Astrocyte (in vitro differentiated cells and primary cell): ENCODE results near the gene LRP1B. TPM values are rescaled to one million over a fixed set of nuclear protein-coding genes. Genes with fewer than 3 reads are reported as not detected.

Source experiments
- DNase-seq: peaks from one replicate; pipeline ENCODE4 v3.0.0-alpha.2; 2010; ENCODE audit warnings: low read depth
- FAIRE-seq: peaks from 2 replicates; lab custom pipeline; 2011; peaks lifted over from hg19 to GRCh38; lab: Jason Lieb, UNC
- H2AFZ ChIP-seq: 2 replicates; pipeline ENCODE4 v1.6.0; 2012; ENCODE audit warnings: low read depth, low read length, inconsistent platforms
- H3K27ac ChIP-seq: 2 replicates; pipeline ENCODE4 v1.5.1; 2011; ENCODE audit warnings: low read depth, low read length, inconsistent platforms
- H3K27me3 ChIP-seq: 2 replicates; pipeline ENCODE4 v1.6.0; 2011; ENCODE audit warnings: low read length, inconsistent platforms; ENCODE audit not compliant: insufficient read depth
- H3K36me3 ChIP-seq: 2 replicates; pipeline ENCODE4 v1.5.1; 2011; ENCODE audit warnings: low read length, inconsistent platforms; ENCODE audit not compliant: insufficient read depth
- H3K4me1 ChIP-seq: 2 replicates; pipeline ENCODE4 v1.5.1; 2011; ENCODE audit warnings: low read length, inconsistent platforms; ENCODE audit not compliant: insufficient read depth
- H3K4me2 ChIP-seq: 2 replicates; pipeline ENCODE4 v1.6.0; 2012; ENCODE audit warnings: low read length, inconsistent platforms
- H3K4me3 ChIP-seq: 2 replicates; pipeline ENCODE4 v1.5.1; 2011; ENCODE audit warnings: low read depth, mild to moderate bottlenecking, low read length, inconsistent platforms; ENCODE audit not compliant: insufficient read depth
- H3K79me2 ChIP-seq: 2 replicates; pipeline ENCODE4 v1.6.0; 2012; ENCODE audit warnings: mild to moderate bottlenecking, low read length, inconsistent platforms; ENCODE audit not compliant: insufficient read depth
- H3K9ac ChIP-seq: 2 replicates; pipeline ENCODE4 v1.6.0; 2012; ENCODE audit warnings: mild to moderate bottlenecking, low read length, inconsistent platforms
- H3K9me3 ChIP-seq: 2 replicates; pipeline ENCODE4 v1.5.1; 2012; ENCODE audit warnings: low read depth, mild to moderate bottlenecking, low read length, inconsistent platforms; ENCODE audit not compliant: insufficient read depth
- H4K20me1 ChIP-seq: 2 replicates; pipeline ENCODE4 v1.6.0; 2012; ENCODE audit warnings: low read length, inconsistent platforms; ENCODE audit not compliant: insufficient read depth
- H3K27ac Mint-ChIP-seq: one replicate; pipeline ENCODE4 v1.8.0; 2021; ENCODE audit warnings: mild to moderate bottlenecking, mixed read lengths; ENCODE audit not compliant: unreplicated experiment
- H3K27me3 Mint-ChIP-seq: one replicate; pipeline ENCODE4 v1.8.0; 2021; ENCODE audit warnings: low read depth, mixed read lengths; ENCODE audit not compliant: unreplicated experiment
- H3K36me3 Mint-ChIP-seq: one replicate; pipeline ENCODE4 v1.8.0; 2021; ENCODE audit warnings: low read depth, mixed read lengths; ENCODE audit not compliant: unreplicated experiment
- H3K4me1 Mint-ChIP-seq: one replicate; pipeline ENCODE4 v1.8.0; 2021; ENCODE audit warnings: low read depth, mixed read lengths; ENCODE audit not compliant: unreplicated experiment
- H3K4me3 Mint-ChIP-seq: one replicate; pipeline ENCODE4 v1.8.0; 2021; ENCODE audit warnings: mild to moderate bottlenecking, moderate library complexity, mixed read lengths; ENCODE audit not compliant: unreplicated experiment
- H3K9me3 Mint-ChIP-seq: one replicate; pipeline ENCODE4 v1.8.0; 2021; ENCODE audit warnings: mild to moderate bottlenecking, mixed read lengths; ENCODE audit not compliant: unreplicated experiment
- CTCF ChIP-seq: IDR thresholded peaks from 2 replicates; pipeline ENCODE4 v1.5.1; 2011; ENCODE audit warnings: low read depth, mild to moderate bottlenecking, inconsistent platforms, low read length, moderate library complexity; ENCODE audit not compliant: insufficient read depth
- EZH2 ChIP-seq: IDR thresholded peaks from 2 replicates; pipeline ENCODE4 v1.6.1; 2012; ENCODE audit warnings: mild to moderate bottlenecking, low read length, inconsistent platforms; ENCODE audit not compliant: insufficient read depth
- total RNA-seq: library from RNA; stranded (reverse); gene quantifications from 2 replicates; pipeline ENCODE4 v1.2.1, GENCODE V29; 2021

LRP1B gene
- total RNA-seq, 1 donor from 2014 or later, result 1.5 TPM

- Histone ChIP-seq H3K9ac (no peak overlapping the region), H3K36me3 (no peaks in the 10 kb centered on the region), H3K27ac (no peak overlapping the region), H4K20me1 (no peaks in the 10 kb centered on the region), H3K4me3 (no peak overlapping the region), H3K27me3 (no peaks in the 10 kb centered on the region), H3K4me2 (no peak overlapping the region), H3K79me2 (no peaks in the 10 kb centered on the region), H3K9me3 (no peaks in the 10 kb centered on the region), H2AFZ (no peak overlapping the region), H3K4me1 (no peaks in the 10 kb centered on the region)
- no peak for DNase-seq
- no peak for FAIRE-seq
- no peak for TF ChIP-seq CTCF
- TF ChIP-seq EZH2, result no peak
- no peaks in the 10 kb centered on the region for H3K36me3 Mint-ChIP-seq
- no peak overlapping the region for H3K4me3 Mint-ChIP-seq
- H3K27me3 Mint-ChIP-seq, result no peaks in the 10 kb centered on the region
- no peaks in the 10 kb centered on the region for H3K9me3 Mint-ChIP-seq
- no peak overlapping the region for H3K27ac Mint-ChIP-seq
- no peaks in the 10 kb centered on the region for H3K4me1 Mint-ChIP-seq
Observed at GRCh38 chr2:140916410-140916809, 1214.4 kb downstream of the LRP1B start.

- Histone ChIP-seq H3K4me3 (no peak overlapping the region), H3K9me3 (no peaks in the 10 kb centered on the region), H3K4me1 (no peaks in the 10 kb centered on the region), H2AFZ (no peak overlapping the region), H3K27me3 (no peaks in the 10 kb centered on the region), H3K9ac (no peak overlapping the region), H3K27ac (no peak overlapping the region), H3K79me2 (no peaks in the 10 kb centered on the region), H3K4me2 (no peak overlapping the region), H3K36me3 (no peaks in the 10 kb centered on the region), H4K20me1 (no peaks in the 10 kb centered on the region)
- no peak for DNase-seq
- Mint-ChIP-seq H3K27ac (no peak overlapping the region), H3K27me3 (no peaks in the 10 kb centered on the region), H3K36me3 (no peaks in the 10 kb centered on the region), H3K9me3 (no peaks in the 10 kb centered on the region), H3K4me1 (no peaks in the 10 kb centered on the region), H3K4me3 (no peak overlapping the region)
- FAIRE-seq, result peak; percentile 52
- no peak for TF ChIP-seq EZH2
- TF ChIP-seq CTCF, result no peak
Observed at GRCh38 chr2:140910683-140911082, 1220.1 kb downstream of the LRP1B start.

GRCh38 chr2:140905083-140905781 is 1225.6 kb downstream of the LRP1B start:
- Mint-ChIP-seq H3K4me3 (no peak overlapping the region), H3K9me3 (no peaks in the 10 kb centered on the region), H3K27me3 (no peaks in the 10 kb centered on the region), H3K36me3 (no peaks in the 10 kb centered on the region), H3K27ac (no peak overlapping the region), H3K4me1 (no peaks in the 10 kb centered on the region)
- Histone ChIP-seq H3K9me3 (no peaks in the 10 kb centered on the region), H3K9ac (no peak overlapping the region), H3K27ac (no peak overlapping the region), H3K79me2 (no peaks in the 10 kb centered on the region), H3K4me1 (no peaks in the 10 kb centered on the region), H4K20me1 (no peaks in the 10 kb centered on the region), H2AFZ (no peak overlapping the region), H3K4me3 (no peak overlapping the region), H3K27me3 (no peaks in the 10 kb centered on the region), H3K36me3 (no peaks in the 10 kb centered on the region), H3K4me2 (no peak overlapping the region)
- FAIRE-seq (no peak), DNase-seq (no peak)
- TF ChIP-seq EZH2 (no peak), CTCF (no peak)
